ENCODE data around the gene GALNT17.
"Not testable (repeated sequence)": the region's sequence is repeated elsewhere in the genome, so short reads cannot be mapped to it uniquely, and the experiment has no call there.

Gene GALNT17

GRCh38 chr7:71584256-71584655, 452.3 kb downstream of the GALNT17 start:
- no peak overlapping the region for H2AFZ ChIP-seq (ENCODE audit: low read length, unreplicated experiment)
- no peaks in the 10 kb centered on the region for H3K79me2 ChIP-seq (ENCODE audit: control insufficient read depth, insufficient read depth, low read length, unreplicated experiment)
- no peaks in the 10 kb centered on the region for H3K27me3 ChIP-seq (ENCODE audit: insufficient read depth, low read length)
- no peak overlapping the region for H3K27ac ChIP-seq (ENCODE audit: low read depth, low read length)
- H3K36me3 ChIP-seq (ENCODE audit: insufficient read depth, low read length): no peaks in the 10 kb centered on the region
- H3K4me1 ChIP-seq (ENCODE audit: control insufficient read depth, insufficient read depth, low read length, unreplicated experiment): no peaks in the 10 kb centered on the region
- no peak overlapping the region for H3K4me3 ChIP-seq (ENCODE audit: low read depth, low read length)

GRCh38 chr7:71591876-71592275, 459.9 kb downstream of the GALNT17 start:
- H3K27me3 ChIP-seq (ENCODE audit: insufficient read depth, low read length): no peaks in the 10 kb centered on the region
- H2AFZ ChIP-seq (ENCODE audit: low read length, unreplicated experiment): no peak overlapping the region
- H3K4me1 ChIP-seq (ENCODE audit: control insufficient read depth, insufficient read depth, low read length, unreplicated experiment): no peaks in the 10 kb centered on the region
- H3K79me2 ChIP-seq (ENCODE audit: control insufficient read depth, insufficient read depth, low read length, unreplicated experiment): no peaks in the 10 kb centered on the region
- H3K4me3 ChIP-seq (ENCODE audit: low read depth, low read length): no peak overlapping the region
- no peaks in the 10 kb centered on the region for H3K36me3 ChIP-seq (ENCODE audit: insufficient read depth, low read length)
- no peak overlapping the region for H3K27ac ChIP-seq (ENCODE audit: low read depth, low read length)

- not testable (repeated sequence) for H3K36me3 ChIP-seq (ENCODE audit: insufficient read depth, low read length); H2AFZ ChIP-seq (ENCODE audit: low read length, unreplicated experiment); H3K79me2 ChIP-seq (ENCODE audit: control insufficient read depth, insufficient read depth, low read length, unreplicated experiment); H3K4me3 ChIP-seq (ENCODE audit: low read depth, low read length); H3K4me1 ChIP-seq (ENCODE audit: control insufficient read depth, insufficient read depth, low read length, unreplicated experiment); H3K27me3 ChIP-seq (ENCODE audit: insufficient read depth, low read length); H3K27ac ChIP-seq (ENCODE audit: low read depth, low read length)
Observed at GRCh38 chr7:71592388-71592787, 460.4 kb downstream of the GALNT17 start.

- H3K79me2 ChIP-seq (ENCODE audit: control insufficient read depth, insufficient read depth, low read length, unreplicated experiment): no peaks in the 10 kb centered on the region
- H3K4me3 ChIP-seq (ENCODE audit: low read depth, low read length): no peak overlapping the region
- no peaks in the 10 kb centered on the region for H3K36me3 ChIP-seq (ENCODE audit: insufficient read depth, low read length)
- H3K27ac ChIP-seq (ENCODE audit: low read depth, low read length): no peak overlapping the region
- no peaks in the 10 kb centered on the region for H3K4me1 ChIP-seq (ENCODE audit: control insufficient read depth, insufficient read depth, low read length, unreplicated experiment)
- no peaks in the 10 kb centered on the region for H3K27me3 ChIP-seq (ENCODE audit: insufficient read depth, low read length)
- no peak overlapping the region for H2AFZ ChIP-seq (ENCODE audit: low read length, unreplicated experiment)
Observed at GRCh38 chr7:71594736-71595135, 462.8 kb downstream of the GALNT17 start.

GRCh38 chr7:71595176-71595575, 463.2 kb downstream of the GALNT17 start:
- Histone ChIP-seq H3K79me2 (ENCODE audit: control insufficient read depth, insufficient read depth, low read length, unreplicated experiment) (no peaks in the 10 kb centered on the region), H3K36me3 (ENCODE audit: insufficient read depth, low read length) (no peaks in the 10 kb centered on the region), H2AFZ (ENCODE audit: low read length, unreplicated experiment) (no peak overlapping the region), H3K27ac (ENCODE audit: low read depth, low read length) (no peak overlapping the region), H3K4me1 (ENCODE audit: control insufficient read depth, insufficient read depth, low read length, unreplicated experiment) (no peaks in the 10 kb centered on the region), H3K4me3 (ENCODE audit: low read depth, low read length) (no peak overlapping the region), H3K27me3 (ENCODE audit: insufficient read depth, low read length) (no peaks in the 10 kb centered on the region)

GRCh38 chr7:71598553-71598952, 466.6 kb downstream of the GALNT17 start:
- no peaks in the 10 kb centered on the region for H3K27me3 ChIP-seq (ENCODE audit: insufficient read depth, low read length)
- H3K27ac ChIP-seq (ENCODE audit: low read depth, low read length): no peak overlapping the region
- no peaks in the 10 kb centered on the region for H3K79me2 ChIP-seq (ENCODE audit: control insufficient read depth, insufficient read depth, low read length, unreplicated experiment)
- H3K4me1 ChIP-seq (ENCODE audit: control insufficient read depth, insufficient read depth, low read length, unreplicated experiment): no peaks in the 10 kb centered on the region
- no peak overlapping the region for H2AFZ ChIP-seq (ENCODE audit: low read length, unreplicated experiment)
- H3K4me3 ChIP-seq (ENCODE audit: low read depth, low read length): no peak overlapping the region
- H3K36me3 ChIP-seq (ENCODE audit: insufficient read depth, low read length): no peaks in the 10 kb centered on the region

- Histone ChIP-seq H3K36me3 (ENCODE audit: insufficient read depth, low read length) (no peaks in the 10 kb centered on the region), H3K27me3 (ENCODE audit: insufficient read depth, low read length) (no peaks in the 10 kb centered on the region), H3K79me2 (ENCODE audit: control insufficient read depth, insufficient read depth, low read length, unreplicated experiment) (no peaks in the 10 kb centered on the region), H3K27ac (ENCODE audit: low read depth, low read length) (no peak overlapping the region), H3K4me3 (ENCODE audit: low read depth, low read length) (no peak overlapping the region), H2AFZ (ENCODE audit: low read length, unreplicated experiment) (no peak overlapping the region), H3K4me1 (ENCODE audit: control insufficient read depth, insufficient read depth, low read length, unreplicated experiment) (no peaks in the 10 kb centered on the region)
Observed at GRCh38 chr7:71601851-71602250, 469.9 kb downstream of the GALNT17 start.

- Histone ChIP-seq H3K79me2 (ENCODE audit: control insufficient read depth, insufficient read depth, low read length, unreplicated experiment) (no peaks in the 10 kb centered on the region), H3K36me3 (ENCODE audit: insufficient read depth, low read length) (no peaks in the 10 kb centered on the region), H3K4me3 (ENCODE audit: low read depth, low read length) (no peak overlapping the region), H3K27me3 (ENCODE audit: insufficient read depth, low read length) (no peaks in the 10 kb centered on the region), H3K27ac (ENCODE audit: low read depth, low read length) (no peak overlapping the region), H3K4me1 (ENCODE audit: control insufficient read depth, insufficient read depth, low read length, unreplicated experiment) (no peaks in the 10 kb centered on the region), H2AFZ (ENCODE audit: low read length, unreplicated experiment) (no peak overlapping the region)
Observed at GRCh38 chr7:71604818-71605414, 473.0 kb downstream of the GALNT17 start.

- Histone ChIP-seq H3K36me3 (ENCODE audit: insufficient read depth, low read length) (no peaks in the 10 kb centered on the region), H2AFZ (ENCODE audit: low read length, unreplicated experiment) (no peak overlapping the region), H3K4me3 (ENCODE audit: low read depth, low read length) (no peak overlapping the region), H3K4me1 (ENCODE audit: control insufficient read depth, insufficient read depth, low read length, unreplicated experiment) (no peaks in the 10 kb centered on the region), H3K27ac (ENCODE audit: low read depth, low read length) (no peak overlapping the region), H3K79me2 (ENCODE audit: control insufficient read depth, insufficient read depth, low read length, unreplicated experiment) (no peaks in the 10 kb centered on the region), H3K27me3 (ENCODE audit: insufficient read depth, low read length) (no peaks in the 10 kb centered on the region)
Observed at GRCh38 chr7:71611986-71612385, 480.0 kb downstream of the GALNT17 start.

GRCh38 chr7:71612911-71613310, 481.0 kb downstream of the GALNT17 start:
- Histone ChIP-seq H2AFZ (ENCODE audit: low read length, unreplicated experiment) (no peak overlapping the region), H3K4me3 (ENCODE audit: low read depth, low read length) (no peak overlapping the region), H3K4me1 (ENCODE audit: control insufficient read depth, insufficient read depth, low read length, unreplicated experiment) (no peaks in the 10 kb centered on the region), H3K36me3 (ENCODE audit: insufficient read depth, low read length) (no peaks in the 10 kb centered on the region), H3K79me2 (ENCODE audit: control insufficient read depth, insufficient read depth, low read length, unreplicated experiment) (no peaks in the 10 kb centered on the region), H3K27me3 (ENCODE audit: insufficient read depth, low read length) (no peaks in the 10 kb centered on the region), H3K27ac (ENCODE audit: low read depth, low read length) (no peak overlapping the region)

GRCh38 chr7:71613313-71613712, 481.4 kb downstream of the GALNT17 start:
- no peak overlapping the region for H3K27ac ChIP-seq (ENCODE audit: low read depth, low read length)
- no peak overlapping the region for H2AFZ ChIP-seq (ENCODE audit: low read length, unreplicated experiment)

More at GRCh38 chr7:71613313-71613712, 481.4 kb downstream of the GALNT17 start:
- H3K4me3 ChIP-seq (ENCODE audit: low read depth, low read length): no peak overlapping the region
- H3K27me3 ChIP-seq (ENCODE audit: insufficient read depth, low read length): no peaks in the 10 kb centered on the region
- H3K79me2 ChIP-seq (ENCODE audit: control insufficient read depth, insufficient read depth, low read length, unreplicated experiment): no peaks in the 10 kb centered on the region
- H3K36me3 ChIP-seq (ENCODE audit: insufficient read depth, low read length): no peaks in the 10 kb centered on the region
- no peaks in the 10 kb centered on the region for H3K4me1 ChIP-seq (ENCODE audit: control insufficient read depth, insufficient read depth, low read length, unreplicated experiment)
